Measurements from ENCODE around the gene WDR70. TPM values are rescaled to one million over a fixed set of nuclear protein-coding genes. Genes with fewer than 3 reads are reported as not detected.
"Not testable (repeated sequence)": the region's sequence is repeated elsewhere in the genome, so short reads cannot be mapped to it uniquely, and the experiment has no call there.

WDR70 gene
- total RNA-seq, 1 experiment from 2014 or later: 31.3 TPM

GRCh38 chr5:37437711-37438110 lies 58.6 kb downstream of the WDR70 start:
- H3K4me1 Mint-ChIP-seq (ENCODE audit: insufficient read depth, unreplicated experiment): no peaks in the 10 kb centered on the region
- ChIA-PET POLR2A (no interaction called here), CTCF (interaction anchor here (0.7 kb wide), 2 partner anchors 181 to 771 kb away, joined by 4 to 5 read pairs; no protein-coding TSS in a partner anchor)
- H3K27me3 Mint-ChIP-seq (ENCODE audit: insufficient read depth, unreplicated experiment): no peaks in the 10 kb centered on the region
- no peak overlapping the region for H3K4me3 Mint-ChIP-seq (ENCODE audit: unreplicated experiment)
- no peak overlapping the region for H3K27ac Mint-ChIP-seq (ENCODE audit: low read depth, unreplicated experiment)
- no TSS peak for BruUV-seq (replicated peaks)
- no peak for DNase-seq (ENCODE audit: unreplicated experiment)
- no peak for TF ChIP-seq CTCF (IDR thresholded peaks at IDR 0.05; ENCODE audit: unreplicated experiment)
- intact Hi-C loops (cut with micrococcal nuclease): no loop called here
- H3K36me3 Mint-ChIP-seq (ENCODE audit: insufficient read depth, unreplicated experiment): peaks cover 16% of the 10 kb centered on the region
- H3K9me3 Mint-ChIP-seq (ENCODE audit: unreplicated experiment): no peaks in the 10 kb centered on the region

- DNase-seq (ENCODE audit: unreplicated experiment); H3K4me3 Mint-ChIP-seq (ENCODE audit: unreplicated experiment); BruUV-seq (replicated peaks); H3K27me3 Mint-ChIP-seq (ENCODE audit: insufficient read depth, unreplicated experiment); CTCF ChIA-PET; H3K27ac Mint-ChIP-seq (ENCODE audit: low read depth, unreplicated experiment); H3K9me3 Mint-ChIP-seq (ENCODE audit: unreplicated experiment); POLR2A ChIA-PET; H3K4me1 Mint-ChIP-seq (ENCODE audit: insufficient read depth, unreplicated experiment); intact Hi-C loops (cut with micrococcal nuclease): not testable (repeated sequence)
- H3K36me3 Mint-ChIP-seq (ENCODE audit: insufficient read depth, unreplicated experiment): peaks cover 31% of the 10 kb centered on the region
Measured at GRCh38 chr5:37445783-37446182, 66.7 kb downstream of the WDR70 start.

- TF ChIP-seq CTCF (IDR thresholded peaks at IDR 0.05; ENCODE audit: unreplicated experiment): no peak
- no peaks in the 10 kb centered on the region for H3K4me1 Mint-ChIP-seq (ENCODE audit: insufficient read depth, unreplicated experiment)
- CTCF ChIA-PET: no interaction called here
- H3K4me3 Mint-ChIP-seq (ENCODE audit: unreplicated experiment): no peak overlapping the region
- no TSS peak for BruUV-seq (replicated peaks)
- POLR2A ChIA-PET: no interaction called here
- H3K27ac Mint-ChIP-seq (ENCODE audit: low read depth, unreplicated experiment): no peak overlapping the region
- no peaks in the 10 kb centered on the region for H3K9me3 Mint-ChIP-seq (ENCODE audit: unreplicated experiment)
- H3K36me3 Mint-ChIP-seq (ENCODE audit: insufficient read depth, unreplicated experiment): peaks cover 32% of the 10 kb centered on the region
- intact Hi-C loops (cut with micrococcal nuclease): no loop called here
- H3K27me3 Mint-ChIP-seq (ENCODE audit: insufficient read depth, unreplicated experiment): no peaks in the 10 kb centered on the region
- no peak for DNase-seq (ENCODE audit: unreplicated experiment)
Measured at GRCh38 chr5:37448941-37449340, 69.8 kb downstream of the WDR70 start.

- POLR2A ChIA-PET; H3K27ac Mint-ChIP-seq (ENCODE audit: low read depth, unreplicated experiment); H3K9me3 Mint-ChIP-seq (ENCODE audit: unreplicated experiment); BruUV-seq (replicated peaks); DNase-seq (ENCODE audit: unreplicated experiment); H3K27me3 Mint-ChIP-seq (ENCODE audit: insufficient read depth, unreplicated experiment); H3K4me1 Mint-ChIP-seq (ENCODE audit: insufficient read depth, unreplicated experiment); intact Hi-C loops (cut with micrococcal nuclease); H3K4me3 Mint-ChIP-seq (ENCODE audit: unreplicated experiment): not testable (repeated sequence)
- CTCF ChIA-PET: interaction anchor here (0.7 kb wide), 1 partner anchor 316 kb away, joined by 3 read pairs; no protein-coding TSS in a partner anchor
- peaks cover 18% of the 10 kb centered on the region for H3K36me3 Mint-ChIP-seq (ENCODE audit: insufficient read depth, unreplicated experiment)
Measured at GRCh38 chr5:37451991-37452390, 72.9 kb downstream of the WDR70 start.

GRCh38 chr5:37453252-37453651 lies 74.1 kb downstream of the WDR70 start:
- BruUV-seq (replicated peaks); H3K9me3 Mint-ChIP-seq (ENCODE audit: unreplicated experiment); intact Hi-C loops (cut with micrococcal nuclease); H3K27me3 Mint-ChIP-seq (ENCODE audit: insufficient read depth, unreplicated experiment); H3K4me3 Mint-ChIP-seq (ENCODE audit: unreplicated experiment); DNase-seq (ENCODE audit: unreplicated experiment); H3K27ac Mint-ChIP-seq (ENCODE audit: low read depth, unreplicated experiment); H3K4me1 Mint-ChIP-seq (ENCODE audit: insufficient read depth, unreplicated experiment); CTCF ChIA-PET; POLR2A ChIA-PET: not testable (repeated sequence)
- H3K36me3 Mint-ChIP-seq (ENCODE audit: insufficient read depth, unreplicated experiment): peaks cover 27% of the 10 kb centered on the region

- H3K4me3 Mint-ChIP-seq (ENCODE audit: unreplicated experiment); H3K9me3 Mint-ChIP-seq (ENCODE audit: unreplicated experiment); CTCF ChIA-PET; BruUV-seq (replicated peaks); H3K27ac Mint-ChIP-seq (ENCODE audit: low read depth, unreplicated experiment); intact Hi-C loops (cut with micrococcal nuclease); H3K4me1 Mint-ChIP-seq (ENCODE audit: insufficient read depth, unreplicated experiment); H3K27me3 Mint-ChIP-seq (ENCODE audit: insufficient read depth, unreplicated experiment): not testable (repeated sequence)
- POLR2A ChIA-PET: interaction anchor here (0.6 kb wide), 1 partner anchor 10 kb away, joined by 3 read pairs; no protein-coding TSS in a partner anchor
- peaks cover 22% of the 10 kb centered on the region for H3K36me3 Mint-ChIP-seq (ENCODE audit: insufficient read depth, unreplicated experiment)
- DNase-seq (ENCODE audit: unreplicated experiment): peak; percentile 1
Measured at GRCh38 chr5:37454402-37455055, 75.4 kb downstream of the WDR70 start.

GRCh38 chr5:37463191-37464051 lies 84.3 kb downstream of the WDR70 start:
- peak overlapping the region; percentile 61 for H3K27ac Mint-ChIP-seq (ENCODE audit: low read depth, unreplicated experiment)
- BruUV-seq (replicated peaks); H3K4me3 Mint-ChIP-seq (ENCODE audit: unreplicated experiment); POLR2A ChIA-PET; CTCF ChIA-PET; DNase-seq (ENCODE audit: unreplicated experiment); H3K4me1 Mint-ChIP-seq (ENCODE audit: insufficient read depth, unreplicated experiment); H3K27me3 Mint-ChIP-seq (ENCODE audit: insufficient read depth, unreplicated experiment); H3K9me3 Mint-ChIP-seq (ENCODE audit: unreplicated experiment); H3K36me3 Mint-ChIP-seq (ENCODE audit: insufficient read depth, unreplicated experiment); intact Hi-C loops (cut with micrococcal nuclease): not testable (repeated sequence)
